ENCODE results near the gene E2F4. TPM values are rescaled to one million over a fixed set of nuclear protein-coding genes. Genes with fewer than 3 reads are reported as not detected.

E2F4 gene
- total and polyA plus RNA-seq, 2 donors (not counting 1 experiment from before 2014, with no cell fraction given) = 106 to 188 TPM

DNA sequence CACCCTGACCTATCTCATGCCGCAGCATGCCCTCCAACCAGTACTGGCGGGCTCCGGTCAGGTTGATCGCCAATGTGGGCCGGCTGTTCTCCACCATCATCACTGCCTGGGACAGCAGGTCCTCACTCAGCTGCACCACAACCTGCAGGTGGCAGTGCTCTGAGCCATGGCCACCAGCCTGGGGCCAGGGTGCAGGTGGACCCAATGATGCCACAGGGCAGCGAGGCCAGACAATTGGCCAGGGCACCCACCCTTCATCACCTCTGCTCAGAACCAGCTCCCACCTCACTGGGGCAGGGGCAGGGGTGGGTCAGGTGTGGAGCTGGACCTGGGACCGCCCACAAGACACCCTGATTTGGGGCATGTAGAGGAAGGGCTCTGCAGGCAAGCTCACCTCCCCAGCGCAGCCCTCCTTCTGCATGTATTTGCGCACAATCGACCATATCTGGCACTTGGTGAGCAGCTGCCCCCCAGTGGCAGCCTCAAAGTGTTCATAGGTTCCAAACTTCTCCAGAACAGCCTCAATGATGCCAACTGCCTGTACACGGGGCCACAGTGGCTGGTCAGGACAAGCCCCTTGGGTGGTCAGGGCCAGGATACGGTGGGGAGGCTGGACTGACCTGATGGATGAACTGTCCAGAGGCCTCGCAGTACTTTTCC is 12.4 kb upstream of the E2F4 start:
- no peak overlapping the region for H3K9ac ChIP-seq (ENCODE audit: low read length)

DNA sequence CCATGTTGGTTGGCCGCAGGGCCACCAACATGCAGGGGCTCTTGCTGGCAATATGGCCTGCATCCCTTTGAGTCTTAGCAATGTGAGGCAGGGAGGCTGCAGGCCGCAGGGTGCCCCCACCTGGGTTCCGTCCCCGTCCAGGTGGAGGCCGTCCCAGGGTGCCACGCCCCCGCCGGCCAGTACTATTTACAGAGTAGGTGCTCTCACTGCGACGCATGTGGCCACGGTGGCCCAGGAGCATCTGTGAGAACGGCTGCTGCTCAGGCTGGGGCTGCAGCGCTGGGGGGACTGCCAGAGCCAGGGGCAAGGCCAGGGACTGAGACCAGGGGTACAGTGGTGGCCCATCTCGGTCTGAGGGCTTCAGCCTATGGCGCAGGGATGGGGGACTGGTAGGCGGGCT is 11.8 kb upstream of the E2F4 start:
- ChIA-PET POLR2A (no interaction called here), CTCF (no interaction called here)
- no peak for TF ChIP-seq EZH2 (IDR thresholded peaks at IDR 0.05; ENCODE audit: borderline replicate concordance, insufficient read depth, low read depth, low read length, poor library complexity, severe bottlenecking)
- TF ChIP-seq, protein P1, sequence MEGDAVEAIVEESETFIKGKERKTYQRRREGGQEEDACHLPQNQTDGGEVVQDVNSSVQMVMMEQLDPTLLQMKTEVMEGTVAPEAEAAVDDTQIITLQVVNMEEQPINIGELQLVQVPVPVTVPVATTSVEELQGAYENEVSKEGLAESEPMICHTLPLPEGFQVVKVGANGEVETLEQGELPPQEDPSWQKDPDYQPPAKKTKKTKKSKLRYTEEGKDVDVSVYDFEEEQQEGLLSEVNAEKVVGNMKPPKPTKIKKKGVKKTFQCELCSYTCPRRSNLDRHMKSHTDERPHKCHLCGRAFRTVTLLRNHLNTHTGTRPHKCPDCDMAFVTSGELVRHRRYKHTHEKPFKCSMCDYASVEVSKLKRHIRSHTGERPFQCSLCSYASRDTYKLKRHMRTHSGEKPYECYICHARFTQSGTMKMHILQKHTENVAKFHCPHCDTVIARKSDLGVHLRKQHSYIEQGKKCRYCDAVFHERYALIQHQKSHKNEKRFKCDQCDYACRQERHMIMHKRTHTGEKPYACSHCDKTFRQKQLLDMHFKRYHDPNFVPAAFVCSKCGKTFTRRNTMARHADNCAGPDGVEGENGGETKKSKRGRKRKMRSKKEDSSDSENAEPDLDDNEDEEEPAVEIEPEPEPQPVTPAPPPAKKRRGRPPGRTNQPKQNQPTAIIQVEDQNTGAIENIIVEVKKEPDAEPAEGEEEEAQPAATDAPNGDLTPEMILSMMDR (IDR thresholded peaks at IDR 0.05) = no peak
- ATAC-seq (ENCODE audit: low read depth) (no peak), DNase-seq (no peak)
- peaks cover 4% of the 10 kb centered on the region for H4K20me1 ChIP-seq (ENCODE audit: control insufficient read depth, insufficient read depth, low read length, poor library complexity, severe bottlenecking)
- H3K4me1 ChIP-seq (ENCODE audit: control insufficient read depth in 2 of 2, insufficient read depth in 2 of 2, low read length in 2 of 2) = peaks cover 25% of the 10 kb centered on the region in 2 donors
- peaks cover 0 to 3% (median 0%) of the 10 kb centered on the region in 3 donors for H3K9me3 ChIP-seq (ENCODE audit: control extremely low read depth in 1 of 3, control insufficient read depth in 2 of 3, insufficient read depth in 1 of 3, low read length in 2 of 3)
- H3K9me3 Mint-ChIP-seq (ENCODE audit: insufficient read depth) = no peaks in the 10 kb centered on the region
- peaks cover 18% of the 10 kb centered on the region for H3K4me1 Mint-ChIP-seq
- H3K4me2 ChIP-seq (replicated peaks; ENCODE audit: low read depth, low read length, poor library complexity, severe bottlenecking) = no peak overlapping the region
- 91% methylated on average over 16 of the region's 16 CpGs for WGBS (ENCODE audit: insufficient coverage)
- no peak overlapping the region for H3K27ac Mint-ChIP-seq
- H3K4me3 Mint-ChIP-seq = no peak overlapping the region
- peaks cover 0 to 39% (median 15%) of the 10 kb centered on the region in 4 experiments for H3K27me3 ChIP-seq (replicated peaks in 1 of 4; ENCODE audit: control extremely low read depth in 1 of 4, control insufficient read depth in 3 of 4, insufficient read depth in 4 of 4, low read length in 3 of 4)
- no peak overlapping the region for H3K9ac ChIP-seq (ENCODE audit: low read length)
- no peak overlapping the region for H3K27ac ChIP-seq (ENCODE audit: low read length in 2 of 2)
- H3K79me2 ChIP-seq (ENCODE audit: control insufficient read depth, insufficient read depth, low read length) = no peaks in the 10 kb centered on the region
- no peak overlapping the region for H2AFZ ChIP-seq (ENCODE audit: insufficient read depth, low read depth, low read length, poor library complexity, severe bottlenecking)
- H3K36me3 ChIP-seq (replicated peaks in 1 of 2; ENCODE audit: control extremely low read depth in 1 of 2, control insufficient read depth in 1 of 2, extremely low read depth in 1 of 2, insufficient read depth in 2 of 2, low read length in 1 of 2) = no peaks in the 10 kb centered on the region
- no peak overlapping the region for H3K4me3 ChIP-seq (ENCODE audit: control extremely low read depth in 1 of 5, extremely low read depth in 1 of 5, insufficient read depth in 1 of 5, low read depth in 2 of 5, low read length in 4 of 5)
- intact Hi-C loops (cut with micrococcal nuclease) = no loop called here
- H3K27me3 Mint-ChIP-seq = peaks cover 24% of the 10 kb centered on the region

More for the DNA sequence above, 12.4 kb upstream of the E2F4 start:
- ATAC-seq (ENCODE audit: low read depth) = no peak
- H3K27me3 ChIP-seq (replicated peaks in 1 of 4; ENCODE audit: control extremely low read depth in 1 of 4, control insufficient read depth in 3 of 4, insufficient read depth in 4 of 4, low read length in 3 of 4) = peaks cover 0 to 45% (median 15%) of the 10 kb centered on the region in 4 experiments
- Mint-ChIP-seq H3K27me3 (peaks cover 25% of the 10 kb centered on the region), H3K9me3 (ENCODE audit: insufficient read depth) (no peaks in the 10 kb centered on the region), H3K4me3 (no peak overlapping the region), H3K4me1 (peaks cover 14% of the 10 kb centered on the region), H3K27ac (no peak overlapping the region)
- no peak for TF ChIP-seq EZH2 (IDR thresholded peaks at IDR 0.05; ENCODE audit: borderline replicate concordance, insufficient read depth, low read depth, low read length, poor library complexity, severe bottlenecking)
- TF ChIP-seq, protein P1 (IDR thresholded peaks at IDR 0.05) = no peak
- peaks cover 0 to 7% (median 0%) of the 10 kb centered on the region in 3 donors for H3K9me3 ChIP-seq (ENCODE audit: control extremely low read depth in 1 of 3, control insufficient read depth in 2 of 3, insufficient read depth in 1 of 3, low read length in 2 of 3)
- H4K20me1 ChIP-seq (ENCODE audit: control insufficient read depth, insufficient read depth, low read length, poor library complexity, severe bottlenecking) = peaks cover 4% of the 10 kb centered on the region
- no peak overlapping the region for H3K4me3 ChIP-seq (ENCODE audit: control extremely low read depth in 1 of 5, extremely low read depth in 1 of 5, insufficient read depth in 1 of 5, low read depth in 2 of 5, low read length in 4 of 5)
- no peak overlapping the region for H2AFZ ChIP-seq (ENCODE audit: insufficient read depth, low read depth, low read length, poor library complexity, severe bottlenecking)
- H3K4me1 ChIP-seq (ENCODE audit: control insufficient read depth in 2 of 2, insufficient read depth in 2 of 2, low read length in 2 of 2) = peaks cover 23% of the 10 kb centered on the region in 2 donors
- intact Hi-C loops (cut with micrococcal nuclease) = no loop called here
- no peak overlapping the region for H3K4me2 ChIP-seq (replicated peaks; ENCODE audit: low read depth, low read length, poor library complexity, severe bottlenecking)
- H3K79me2 ChIP-seq (ENCODE audit: control insufficient read depth, insufficient read depth, low read length) = no peaks in the 10 kb centered on the region
- H3K27ac ChIP-seq (ENCODE audit: low read length in 2 of 2) = no peak overlapping the region
- ChIA-PET POLR2A (no interaction called here), CTCF (no interaction called here)
- 94% methylated on average over 11 of the region's 13 CpGs for WGBS (ENCODE audit: insufficient coverage)
- DNase-seq = no peak
- H3K36me3 ChIP-seq (replicated peaks in 1 of 2; ENCODE audit: control extremely low read depth in 1 of 2, control insufficient read depth in 1 of 2, extremely low read depth in 1 of 2, insufficient read depth in 2 of 2, low read length in 1 of 2) = no peaks in the 10 kb centered on the region
